GM21515 (cell line): Measurements from ENCODE around the gene MLLT3.

Experiments
- ATAC-seq: cut with Tn5 transposase; IDR thresholded peaks from one replicate; pipeline ENCODE4 v1.9.1; 2021; ENCODE audit not compliant: unreplicated experiment

The MLLT3 gene

DNA sequence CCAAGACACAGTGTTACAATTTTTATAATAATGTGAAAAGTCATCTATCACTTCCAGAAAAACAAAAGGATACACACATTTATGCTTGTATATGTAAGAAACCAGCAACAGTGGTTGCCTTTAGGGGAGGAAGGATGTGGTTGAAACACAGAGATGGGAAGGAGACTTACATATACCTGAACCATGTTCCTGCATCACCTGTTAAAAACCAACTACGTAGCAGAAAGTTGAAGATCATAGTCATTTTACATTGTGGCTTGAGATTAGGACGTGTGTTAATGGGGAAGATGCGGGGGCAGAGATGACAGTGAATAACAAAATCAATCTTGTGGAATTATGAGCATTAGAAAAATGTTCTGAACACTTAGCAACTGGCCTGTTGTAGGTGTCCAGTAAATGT lies 307.3 kb downstream of the MLLT3 start:
- no peak for ATAC-seq

DNA sequence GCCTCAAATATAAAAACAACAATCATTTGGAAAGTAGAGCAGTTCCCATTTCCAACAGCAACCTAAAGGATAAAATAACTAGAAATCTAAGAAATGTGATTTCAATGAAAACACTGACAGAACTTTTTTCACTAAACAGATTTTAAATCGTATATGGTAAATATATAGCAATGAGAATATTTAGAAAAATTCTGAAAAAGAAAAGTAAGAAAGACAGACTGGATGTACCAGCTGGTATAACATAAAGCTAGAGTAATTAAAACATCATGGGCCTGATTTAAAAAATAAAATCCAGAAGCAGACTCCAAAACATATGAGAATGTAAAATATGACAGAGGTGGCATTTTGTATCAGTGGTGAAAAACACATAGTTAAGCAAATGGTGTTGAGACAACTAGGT lies 308.9 kb downstream of the MLLT3 start:
- ATAC-seq = no peak

DNA sequence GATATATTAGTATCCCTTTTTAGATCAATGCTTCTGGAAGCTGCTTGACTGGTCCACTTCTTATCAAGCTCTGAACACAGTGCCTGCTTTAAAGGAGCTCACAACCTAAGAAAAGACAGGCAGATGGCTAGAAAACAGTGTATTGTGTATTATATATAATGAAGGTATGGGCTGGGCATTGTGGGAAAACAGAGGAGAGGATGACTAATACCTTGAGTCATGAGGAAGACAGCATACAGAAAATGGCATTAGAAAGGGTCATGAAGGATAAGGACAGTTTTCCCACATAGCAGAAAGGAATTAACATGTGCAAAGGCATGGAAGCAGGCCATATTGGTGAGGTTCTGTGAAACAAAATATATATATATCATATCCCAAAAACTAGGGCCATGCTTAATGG lies 309.6 kb downstream of the MLLT3 start:
- no peak for ATAC-seq

DNA sequence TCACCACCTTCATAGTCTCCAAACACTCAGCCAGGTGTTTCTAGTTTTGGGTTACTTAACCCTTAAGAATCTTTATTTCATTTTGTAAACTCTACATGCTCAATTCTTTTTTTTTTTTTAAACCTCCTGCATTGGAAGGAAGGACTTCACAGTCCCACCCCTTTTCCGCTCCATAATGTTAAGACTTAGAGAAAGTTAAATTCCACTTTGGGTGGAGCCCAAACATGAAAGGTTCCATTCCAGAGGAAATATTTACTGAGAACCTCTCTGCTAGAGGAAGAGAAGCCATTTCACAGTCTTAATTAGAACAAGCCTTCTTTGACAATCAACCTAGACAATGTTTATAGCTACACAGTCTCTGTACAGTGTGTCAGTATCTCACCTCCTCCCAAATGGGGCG lies 312.3 kb downstream of the MLLT3 start:
- no peak for ATAC-seq

DNA sequence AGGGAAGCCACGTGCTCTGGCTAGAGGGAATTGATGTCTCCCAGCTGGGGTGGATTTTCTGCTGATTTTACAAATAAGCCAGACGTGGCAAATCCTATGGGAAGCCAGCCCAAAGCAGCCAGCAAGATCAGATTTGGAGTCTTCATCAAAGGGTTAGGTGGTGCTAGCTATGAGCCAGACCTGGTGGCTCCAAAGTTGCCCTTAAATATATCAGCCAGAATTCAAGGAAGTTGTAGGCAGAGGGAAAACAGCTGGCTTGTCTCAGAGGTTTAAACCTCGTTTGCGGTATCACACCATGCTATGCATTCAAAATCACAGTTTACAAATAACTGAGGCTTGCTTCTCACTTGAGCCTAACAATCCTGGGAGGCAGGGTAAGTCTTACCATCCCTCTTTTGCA lies 313.2 kb downstream of the MLLT3 start:
- ATAC-seq = no peak

DNA sequence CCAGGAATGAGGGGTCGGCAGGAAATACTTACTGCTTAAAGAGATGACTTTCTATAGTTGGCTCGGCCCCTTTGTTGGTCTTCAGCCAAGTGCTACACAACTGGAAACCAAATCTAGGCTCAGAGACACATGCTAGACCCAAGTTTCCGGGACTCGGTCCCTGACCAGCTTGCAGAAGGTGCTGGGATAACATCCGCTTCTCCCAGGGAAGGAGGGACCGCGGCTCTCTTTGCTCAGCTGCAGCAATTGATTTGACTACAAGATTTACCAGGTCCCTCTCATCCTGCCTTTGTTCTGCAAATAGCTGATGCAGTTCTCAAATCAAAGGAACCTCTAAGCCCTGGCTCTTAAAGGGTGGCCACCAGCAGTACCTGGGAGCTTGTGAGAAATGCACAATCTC lies 314.7 kb downstream of the MLLT3 start:
- no peak for ATAC-seq

DNA sequence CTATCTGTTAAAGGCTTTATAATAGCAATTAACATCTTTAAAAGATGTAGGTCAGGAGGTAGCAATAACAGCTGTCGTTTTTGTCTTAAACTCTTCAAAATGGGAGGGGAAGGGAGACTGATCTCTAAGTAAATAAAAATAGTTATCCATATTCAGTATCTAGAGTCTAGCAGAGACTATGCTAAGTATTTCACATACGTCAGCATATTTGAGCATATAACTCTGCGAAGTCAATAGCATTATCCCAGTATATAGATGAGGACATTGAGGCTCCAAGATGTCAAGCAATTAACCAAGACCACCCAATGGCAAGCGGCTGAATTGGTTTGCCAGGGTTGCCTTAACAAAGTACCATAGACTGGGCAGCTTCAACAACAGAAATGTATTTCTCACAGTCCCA lies 316.8 kb downstream of the MLLT3 start:
- no peak for ATAC-seq

DNA sequence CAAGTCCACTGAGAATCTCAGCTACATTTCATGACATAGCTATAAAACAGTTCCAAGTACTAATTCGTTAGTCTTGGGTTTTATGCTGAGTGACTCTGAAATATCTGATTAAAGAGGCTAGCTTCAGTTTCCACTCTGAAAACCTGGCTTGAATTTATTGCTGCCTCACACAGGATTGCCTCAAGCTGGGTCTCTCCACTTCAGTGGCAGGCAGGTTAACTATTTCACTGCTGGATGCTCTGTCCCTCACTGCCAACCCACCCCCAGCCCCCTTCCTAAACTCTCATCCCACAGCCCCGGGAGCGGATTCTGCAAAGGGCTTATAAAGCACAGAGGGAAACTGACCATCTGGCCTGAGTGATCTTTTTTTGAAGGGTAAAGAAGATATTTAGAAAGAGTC lies 318.3 kb downstream of the MLLT3 start:
- no peak for ATAC-seq

DNA sequence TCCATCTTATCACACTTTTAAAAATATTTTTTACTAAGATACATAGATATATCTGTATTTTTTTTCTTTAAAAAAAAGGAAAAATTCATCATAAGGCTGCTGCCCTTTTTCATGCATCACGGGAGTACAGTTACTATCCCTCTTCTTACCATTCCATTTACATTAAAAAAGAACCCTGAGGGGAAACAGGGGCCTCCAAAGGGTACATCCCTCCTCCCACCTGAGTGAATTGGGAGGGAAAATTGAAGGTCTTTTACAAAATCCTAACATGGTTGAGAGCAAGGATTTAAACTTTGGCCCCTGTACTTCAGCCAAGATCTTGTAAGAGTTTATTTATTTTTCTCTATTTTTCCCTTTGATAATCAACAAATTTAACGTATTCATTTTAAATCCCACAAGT lies 319.2 kb downstream of the MLLT3 start:
- ATAC-seq = no peak

DNA sequence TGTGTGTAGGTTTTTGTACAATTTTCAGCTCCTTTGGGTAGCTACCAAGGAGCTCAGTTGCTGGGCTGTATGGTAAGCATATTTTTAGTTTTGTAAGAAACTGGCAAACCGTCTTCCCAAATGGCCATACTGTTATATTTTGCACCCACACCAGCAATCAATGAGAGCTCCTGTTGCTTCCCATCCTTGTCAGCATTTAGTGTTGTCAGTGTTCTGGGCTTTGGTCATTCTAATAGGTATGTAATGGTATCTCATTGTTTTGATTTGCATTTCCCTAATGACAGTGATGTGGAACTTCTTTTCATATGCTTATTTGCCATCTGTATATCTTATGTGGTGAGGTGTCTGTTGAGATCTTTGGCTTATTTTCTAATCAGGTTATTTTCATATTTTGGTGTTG lies 320.1 kb downstream of the MLLT3 start:
- no peak for ATAC-seq

DNA sequence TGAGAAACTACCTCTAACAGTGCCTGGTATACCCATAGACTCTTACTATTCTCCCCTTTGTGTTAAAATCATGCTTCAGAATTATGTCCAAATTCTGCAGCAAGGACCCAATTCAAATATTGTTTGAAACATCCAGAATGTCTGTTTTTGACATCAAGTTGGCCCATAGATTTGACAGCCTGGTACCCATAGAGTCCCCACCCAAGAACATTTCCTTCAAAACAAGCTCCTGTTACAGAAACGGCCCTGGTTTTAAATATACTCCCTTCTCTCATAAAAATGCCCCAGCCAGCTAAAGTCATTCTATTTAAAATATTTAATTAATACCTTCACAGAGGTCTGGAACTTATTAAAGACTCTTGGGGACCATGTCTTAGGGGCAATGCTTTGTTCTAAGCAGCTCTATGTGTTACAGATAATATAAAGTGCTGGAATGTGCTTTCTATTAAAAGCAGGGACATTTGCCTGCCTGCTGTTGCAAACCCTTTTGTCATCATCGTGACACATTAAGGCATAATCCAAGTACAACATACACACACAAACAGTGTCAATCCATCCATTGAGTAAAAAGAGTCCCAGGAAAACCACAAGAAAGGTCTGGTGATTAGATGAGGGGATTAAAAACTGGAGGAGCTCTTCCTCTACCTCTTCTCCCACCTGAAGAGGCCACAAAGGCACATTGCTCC lies 321.7 kb downstream of the MLLT3 start:
- no peak for ATAC-seq

DNA sequence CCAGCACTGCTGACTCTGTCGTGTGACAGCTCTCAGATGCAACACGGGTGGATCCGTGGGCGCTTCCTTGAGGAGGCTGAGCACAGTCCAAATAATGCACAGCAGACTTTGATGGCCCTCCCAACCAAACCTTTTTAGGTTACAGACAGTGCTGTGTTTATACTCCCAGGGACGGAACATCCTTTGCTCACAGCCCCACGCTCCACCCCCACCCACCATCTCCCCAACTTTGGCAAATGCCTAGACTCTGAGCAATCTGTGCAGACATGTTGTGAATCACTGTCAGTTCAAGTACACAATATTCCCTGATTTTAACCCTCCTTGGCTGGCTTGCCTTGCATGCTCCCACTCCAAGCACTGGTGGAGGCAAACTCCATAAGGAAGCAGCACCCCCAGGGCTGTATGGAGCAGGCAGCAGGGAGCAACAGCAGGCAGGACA lies 324.6 kb downstream of the MLLT3 start:
- ATAC-seq = no peak

DNA sequence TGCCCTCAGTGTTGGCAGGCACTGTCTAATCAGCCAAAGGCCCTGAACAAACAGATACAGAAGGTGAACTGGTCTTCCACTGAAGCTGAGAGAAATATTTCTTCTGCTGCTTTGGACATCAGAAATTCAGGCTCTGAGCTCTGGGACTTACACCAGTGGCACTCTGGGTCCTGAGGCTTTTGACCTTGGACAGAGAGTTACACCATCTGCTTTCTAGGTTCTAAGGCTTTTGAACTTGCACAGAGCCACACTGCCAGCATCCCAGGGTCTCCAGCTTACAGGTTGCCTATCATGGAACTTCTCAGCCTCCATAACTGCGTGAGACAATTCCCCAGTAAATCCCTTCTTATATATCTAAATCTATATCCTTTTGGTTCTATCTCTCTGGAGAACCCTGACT lies 326.7 kb downstream of the MLLT3 start:
- no peak for ATAC-seq

DNA sequence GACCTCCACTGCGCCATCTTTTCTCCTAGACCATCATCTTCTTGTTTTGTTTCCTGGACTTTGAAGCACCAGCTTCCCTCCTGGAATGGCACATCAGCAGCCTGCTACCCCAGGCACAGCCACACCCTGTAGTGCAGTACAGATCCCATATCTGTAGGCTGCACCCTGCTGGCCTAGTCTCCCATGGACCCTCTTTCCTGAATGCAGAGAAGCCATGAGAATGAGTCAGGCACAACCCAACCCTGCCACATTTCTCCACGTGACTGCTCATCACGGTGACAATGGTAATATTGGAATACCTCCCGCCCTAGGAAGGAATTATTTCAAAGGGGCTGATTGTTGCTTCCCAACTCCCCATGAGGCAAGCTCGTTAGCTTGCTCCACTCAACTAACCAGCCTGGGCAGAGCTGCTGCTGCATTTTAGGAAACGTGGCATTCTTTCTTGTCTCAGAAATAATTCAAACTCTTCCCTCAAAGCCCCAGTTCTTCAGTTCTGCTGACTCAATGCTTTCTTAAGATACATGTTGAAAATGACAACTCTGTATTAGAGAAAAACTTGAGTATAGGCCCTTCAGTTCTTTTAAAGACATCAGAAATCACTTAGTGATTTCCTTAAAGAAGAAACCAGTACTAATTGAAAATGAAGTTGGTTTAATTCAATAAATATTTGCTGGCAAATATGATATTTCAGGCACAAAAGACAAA lies 328.1 kb downstream of the MLLT3 start:
- ATAC-seq = no peak

DNA sequence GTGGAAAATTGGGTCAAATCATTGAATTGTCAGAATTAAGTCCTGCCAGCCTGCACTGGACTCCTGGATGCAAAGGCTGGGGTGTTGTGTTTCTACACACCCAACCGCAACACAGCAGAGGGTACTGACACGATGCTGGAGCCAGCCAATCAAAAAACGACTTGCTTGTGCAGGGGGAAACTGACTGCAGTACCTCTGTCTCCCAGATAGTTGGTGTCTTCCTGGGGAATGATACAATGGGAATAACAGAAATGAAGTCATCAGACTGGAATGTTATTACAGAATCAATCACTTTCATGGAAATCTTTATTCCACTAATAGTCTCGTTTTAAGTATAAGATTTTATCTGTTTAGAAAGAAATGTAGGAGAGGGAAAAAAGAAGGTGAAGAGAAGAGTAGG lies 330.3 kb downstream of the MLLT3 start:
- no peak for ATAC-seq
